Measurements from ENCODE around the gene KIF5C.

DNA sequence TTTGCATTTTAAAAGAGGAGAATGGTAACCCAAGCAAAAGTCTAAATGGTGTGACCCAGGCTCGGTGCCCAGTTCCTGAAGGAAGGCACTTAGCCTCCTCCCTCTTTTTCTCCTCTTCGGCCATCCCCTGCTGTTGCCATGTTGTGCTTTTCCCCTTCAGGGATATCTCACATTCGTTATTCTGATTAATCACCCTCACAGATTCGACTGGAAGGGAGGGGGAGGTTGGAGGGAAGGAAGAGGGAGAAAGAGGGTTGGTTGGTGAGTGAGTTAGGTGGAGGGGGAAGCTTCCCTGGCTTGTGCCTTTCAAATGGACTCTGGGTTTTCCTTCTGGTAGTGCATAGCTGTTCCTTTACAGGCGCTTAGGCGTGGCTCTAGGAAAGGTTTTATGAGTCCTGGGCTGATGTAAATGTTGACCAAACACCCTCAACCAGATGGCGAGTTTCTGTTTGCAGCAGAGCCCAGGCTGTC is 124.5 kb downstream of the KIF5C start:
- no peak for TF ChIP-seq POLR2A (IDR thresholded peaks at IDR 0.05)
- TF ChIP-seq, protein P1, sequence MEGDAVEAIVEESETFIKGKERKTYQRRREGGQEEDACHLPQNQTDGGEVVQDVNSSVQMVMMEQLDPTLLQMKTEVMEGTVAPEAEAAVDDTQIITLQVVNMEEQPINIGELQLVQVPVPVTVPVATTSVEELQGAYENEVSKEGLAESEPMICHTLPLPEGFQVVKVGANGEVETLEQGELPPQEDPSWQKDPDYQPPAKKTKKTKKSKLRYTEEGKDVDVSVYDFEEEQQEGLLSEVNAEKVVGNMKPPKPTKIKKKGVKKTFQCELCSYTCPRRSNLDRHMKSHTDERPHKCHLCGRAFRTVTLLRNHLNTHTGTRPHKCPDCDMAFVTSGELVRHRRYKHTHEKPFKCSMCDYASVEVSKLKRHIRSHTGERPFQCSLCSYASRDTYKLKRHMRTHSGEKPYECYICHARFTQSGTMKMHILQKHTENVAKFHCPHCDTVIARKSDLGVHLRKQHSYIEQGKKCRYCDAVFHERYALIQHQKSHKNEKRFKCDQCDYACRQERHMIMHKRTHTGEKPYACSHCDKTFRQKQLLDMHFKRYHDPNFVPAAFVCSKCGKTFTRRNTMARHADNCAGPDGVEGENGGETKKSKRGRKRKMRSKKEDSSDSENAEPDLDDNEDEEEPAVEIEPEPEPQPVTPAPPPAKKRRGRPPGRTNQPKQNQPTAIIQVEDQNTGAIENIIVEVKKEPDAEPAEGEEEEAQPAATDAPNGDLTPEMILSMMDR (IDR thresholded peaks at IDR 0.05), result no peak

All from Peyer's patch (tissue), 4 donors.